ENCODE results near the gene PSMB5. TPM values are rescaled to one million over a fixed set of nuclear protein-coding genes. Genes with fewer than 3 reads are reported as not detected.

Gene PSMB5
- total RNA-seq, 5 donors from 2014 or later (not counting 1 experiment from before 2014, with no cell fraction given), result 20.6 to 43.9 (median 38.0) TPM

- no peaks in the 10 kb centered on the region for H3K9me3 Mint-ChIP-seq
- H3K4me3 Mint-ChIP-seq, result no peak overlapping the region
- Histone ChIP-seq H3K4me1 (ENCODE audit: control insufficient read depth in 1 of 2, extremely low read depth in 1 of 2, insufficient read depth in 2 of 2, low read length in 2 of 2) (peaks cover under 1 to 26% of the 10 kb centered on the region in 2 experiments), H3K36me3 (ENCODE audit: control insufficient read depth in 2 of 2, extremely low read depth in 1 of 2, insufficient read depth in 1 of 2, low read length in 1 of 2) (peaks cover 0 to 5% of the 10 kb centered on the region in 2 donors), H3K4me3 (ENCODE audit: control insufficient read depth in 1 of 2, extremely low read depth in 1 of 2, low read length in 1 of 2) (no peak overlapping the region), H3K27ac (ENCODE audit: low read length) (no peak overlapping the region), H3K27me3 (replicated peaks in 1 of 2; ENCODE audit: control insufficient read depth in 2 of 2, extremely low read depth in 1 of 2, insufficient read depth in 2 of 2, low read length in 1 of 2) (peaks cover 0 to 18% of the 10 kb centered on the region in 2 experiments), H3K9me3 (no peaks in the 10 kb centered on the region)
- H3K36me3 Mint-ChIP-seq, result peaks cover 13% of the 10 kb centered on the region
- ChIA-PET POLR2A (interaction anchor here (0.5 to 1.3 kb wide), 6 partner anchors 22 to 159 kb away, joined by 3 to 4 read pairs (median 4); partner anchors contain the start of gene CDH24 (in 1 of the 2)), CTCF (interaction anchor here (0.5 to 5.3 kb wide), 62 partner anchors 9 to 1914 kb away, joined by 3 to 140 read pairs (median 5); partner anchors contain the start of genes CDH24 (in 2 of the 2), ACIN1 (in 1 of the 2), C14orf119 (in 1 of the 2) and HAUS4 (in 1 of the 2))
- H3K27ac Mint-ChIP-seq, result no peak overlapping the region
- DNase-seq (no peak), ATAC-seq (replicated peaks in 1 of 4) (no peak)
- H3K27me3 Mint-ChIP-seq, result no peaks in the 10 kb centered on the region
- no CpG with 5 or more reads among the region's 2 CpGs for WGBS (ENCODE audit: insufficient coverage)
- peaks cover 0 to 1% (median 0%) of the 10 kb centered on the region in 3 donors for H3K4me1 Mint-ChIP-seq
Measured at GRCh38 chr14:22985894-22986507, 48.7 kb downstream of the PSMB5 start.

- DNase-seq (no peak), ATAC-seq (replicated peaks in 1 of 4) (no peak)
- peaks cover 12% of the 10 kb centered on the region for H3K36me3 Mint-ChIP-seq
- H3K9me3 Mint-ChIP-seq, result no peaks in the 10 kb centered on the region
- WGBS (ENCODE audit: insufficient coverage), result 86% methylated on average over 3 of the region's 6 CpGs
- Histone ChIP-seq H3K9me3 (no peaks in the 10 kb centered on the region), H3K27ac (ENCODE audit: low read length) (no peak overlapping the region), H3K4me3 (ENCODE audit: control insufficient read depth in 1 of 2, extremely low read depth in 1 of 2, low read length in 1 of 2) (no peak overlapping the region), H3K4me1 (ENCODE audit: control insufficient read depth in 1 of 2, extremely low read depth in 1 of 2, insufficient read depth in 2 of 2, low read length in 2 of 2) (peaks cover 2 to 34% of the 10 kb centered on the region in 2 experiments), H3K27me3 (replicated peaks in 1 of 2; ENCODE audit: control insufficient read depth in 2 of 2, extremely low read depth in 1 of 2, insufficient read depth in 2 of 2, low read length in 1 of 2) (peaks cover 0 to 22% of the 10 kb centered on the region in 2 experiments), H3K36me3 (ENCODE audit: control insufficient read depth in 2 of 2, extremely low read depth in 1 of 2, insufficient read depth in 1 of 2, low read length in 1 of 2) (peaks cover 0 to 5% of the 10 kb centered on the region in 2 donors)
- POLR2A ChIA-PET, result no interaction called here
- CTCF ChIA-PET, result interaction anchor here (0.8 to 5.3 kb wide), 15 partner anchors 9 to 110 kb away, joined by 3 to 140 read pairs (median 9); partner anchors contain the start of genes ACIN1 (in 1 of the 2), C14orf119 (in 1 of the 2), CDH24 (in 1 of the 2) and HAUS4 (in 1 of the 2)
- H3K4me3 Mint-ChIP-seq, result no peak overlapping the region
- peaks cover 1 to 4% (median 4%) of the 10 kb centered on the region in 3 donors for H3K4me1 Mint-ChIP-seq
- H3K27me3 Mint-ChIP-seq, result no peaks in the 10 kb centered on the region
- H3K27ac Mint-ChIP-seq, result no peak overlapping the region
Measured at GRCh38 chr14:22984959-22985658, 49.6 kb downstream of the PSMB5 start.

GRCh38 chr14:22982477-22983245 is 52.0 kb downstream of the PSMB5 start, which contains the start of gene AJUBA:
TSS of gene AJUBA (minus strand) at chr14:22982551. CDS start at chr14:22982266, 285 bp downstream.
- H3K36me3 ChIP-seq (ENCODE audit: control insufficient read depth in 2 of 2, extremely low read depth in 1 of 2, insufficient read depth in 1 of 2, low read length in 1 of 2), result peaks cover 0 to 4% of the 10 kb centered on the region in 2 donors
- H3K4me3 ChIP-seq (ENCODE audit: control insufficient read depth in 1 of 2, extremely low read depth in 1 of 2, low read length in 1 of 2), result peak within 1 kb of the TSS; percentile 64 to 92
- WGBS (ENCODE audit: insufficient coverage), result under 1% methylated on average over 47 of the region's 48 CpGs
- H3K36me3 Mint-ChIP-seq, result no peaks in the 10 kb centered on the region
- peak within 1 kb of the TSS in 1 of 3 donors; percentile 66 for H3K4me3 Mint-ChIP-seq
- ATAC-seq (replicated peaks in 1 of 4) (peak; percentile 60 to 63 (median 62)), DNase-seq (peak; percentile 47 to 80 (median 65))
- H3K27ac Mint-ChIP-seq, result no peak within 1 kb of the TSS
- no peaks in the 10 kb centered on the region for H3K27me3 Mint-ChIP-seq
- ChIA-PET POLR2A (interaction anchor here (0.5 to 0.6 kb wide), 3 partner anchors 13 to 158 kb away, joined by 3 to 5 read pairs (median 4); no protein-coding TSS in a partner anchor), CTCF (interaction anchor here (0.6 to 2.9 kb wide), 16 partner anchors 8 to 1137 kb away, joined by 3 to 17 read pairs (median 4); partner anchors contain the start of gene PRMT5 (in 1 of the 2))
- peaks cover 9 to 11% (median 10%) of the 10 kb centered on the region in 3 donors for H3K4me1 Mint-ChIP-seq
- H3K27ac ChIP-seq (ENCODE audit: low read length), result no peak within 1 kb of the TSS
- no peaks in the 10 kb centered on the region for H3K9me3 Mint-ChIP-seq
- H3K27me3 ChIP-seq (replicated peaks in 1 of 2; ENCODE audit: control insufficient read depth in 2 of 2, extremely low read depth in 1 of 2, insufficient read depth in 2 of 2, low read length in 1 of 2), result peaks cover 0 to 22% of the 10 kb centered on the region in 2 experiments
- peaks cover 2 to 37% of the 10 kb centered on the region in 2 experiments for H3K4me1 ChIP-seq (ENCODE audit: control insufficient read depth in 1 of 2, extremely low read depth in 1 of 2, insufficient read depth in 2 of 2, low read length in 2 of 2)
- no peaks in the 10 kb centered on the region for H3K9me3 ChIP-seq

- no peaks in the 10 kb centered on the region for H3K36me3 Mint-ChIP-seq
- no peaks in the 10 kb centered on the region for H3K9me3 Mint-ChIP-seq
- peaks cover 2 to 37% of the 10 kb centered on the region in 2 experiments for H3K4me1 ChIP-seq (ENCODE audit: control insufficient read depth in 1 of 2, extremely low read depth in 1 of 2, insufficient read depth in 2 of 2, low read length in 2 of 2)
- H3K27me3 Mint-ChIP-seq, result no peaks in the 10 kb centered on the region
- ChIA-PET CTCF (interaction anchor here (0.7 to 2.6 kb wide), 10 partner anchors 9 to 1138 kb away, joined by 3 to 17 read pairs (median 5); partner anchors contain the start of gene PRMT5 (in 1 of the 2)), POLR2A (interaction anchor here in 1 of 2 donors (0.5 kb wide), 1 partner anchor 47 kb away, joined by 4 read pairs; no protein-coding TSS in a partner anchor)
- H3K4me3 Mint-ChIP-seq, result peak overlapping the region in 1 of 3 donors; percentile 66
- ATAC-seq (replicated peaks in 1 of 4), result peak in 2 of 4 experiments; percentile 1 to 7
- 2% methylated on average over 50 of the region's 51 CpGs for WGBS (ENCODE audit: insufficient coverage)
- no peak overlapping the region for H3K27ac ChIP-seq (ENCODE audit: low read length)
- peaks cover 9 to 11% (median 10%) of the 10 kb centered on the region in 3 donors for H3K4me1 Mint-ChIP-seq
- H3K27ac Mint-ChIP-seq, result no peak overlapping the region
- H3K9me3 ChIP-seq, result no peaks in the 10 kb centered on the region
- peak in 6 of 35 experiments; percentile 4 to 21 (median 14) for DNase-seq
- peak overlapping the region; percentile 64 to 92 for H3K4me3 ChIP-seq (ENCODE audit: control insufficient read depth in 1 of 2, extremely low read depth in 1 of 2, low read length in 1 of 2)
- peaks cover 0 to 22% of the 10 kb centered on the region in 2 experiments for H3K27me3 ChIP-seq (replicated peaks in 1 of 2; ENCODE audit: control insufficient read depth in 2 of 2, extremely low read depth in 1 of 2, insufficient read depth in 2 of 2, low read length in 1 of 2)
- no peaks in the 10 kb centered on the region for H3K36me3 ChIP-seq (ENCODE audit: control insufficient read depth in 2 of 2, extremely low read depth in 1 of 2, insufficient read depth in 1 of 2, low read length in 1 of 2)
Measured at GRCh38 chr14:22981876-22982476, 52.7 kb downstream of the PSMB5 start.

GRCh38 chr14:22981090-22981875 is 53.4 kb downstream of the PSMB5 start:
- ATAC-seq (replicated peaks in 1 of 4) (peak; percentile 5 to 25 (median 20)), DNase-seq (peak in 9 of 35 experiments; percentile 6 to 37 (median 22))
- ChIA-PET POLR2A (interaction anchor here (0.5 to 0.6 kb wide), 2 partner anchors 48 to 63 kb away, joined by 3 to 4 read pairs; no protein-coding TSS in a partner anchor), CTCF (interaction anchor here (1.0 to 2.6 kb wide), 5 partner anchors 9 to 411 kb away, joined by 3 to 17 read pairs (median 4); partner anchors contain the start of gene PRMT5 (in 1 of the 2))
- Mint-ChIP-seq H3K36me3 (no peaks in the 10 kb centered on the region), H3K4me3 (peak overlapping the region in 2 of 3 donors; percentile 58 to 59), H3K27me3 (no peaks in the 10 kb centered on the region), H3K9me3 (no peaks in the 10 kb centered on the region), H3K4me1 (peaks cover 8 to 11% (median 9%) of the 10 kb centered on the region in 3 donors), H3K27ac (no peak overlapping the region)
- Histone ChIP-seq H3K4me3 (ENCODE audit: control insufficient read depth in 1 of 2, extremely low read depth in 1 of 2, low read length in 1 of 2) (peak overlapping the region; percentile 64 to 92), H3K36me3 (ENCODE audit: control insufficient read depth in 2 of 2, extremely low read depth in 1 of 2, insufficient read depth in 1 of 2, low read length in 1 of 2) (no peaks in the 10 kb centered on the region), H3K27me3 (replicated peaks in 1 of 2; ENCODE audit: control insufficient read depth in 2 of 2, extremely low read depth in 1 of 2, insufficient read depth in 2 of 2, low read length in 1 of 2) (peaks cover 0 to 22% of the 10 kb centered on the region in 2 experiments), H3K9me3 (no peaks in the 10 kb centered on the region), H3K4me1 (ENCODE audit: control insufficient read depth in 1 of 2, extremely low read depth in 1 of 2, insufficient read depth in 2 of 2, low read length in 2 of 2) (peaks cover 2 to 37% of the 10 kb centered on the region in 2 experiments), H3K27ac (ENCODE audit: low read length) (no peak overlapping the region)
- WGBS (ENCODE audit: insufficient coverage), result 11% methylated on average over 75 of the region's 76 CpGs

Data from T-cell (primary cell).